ENCODE measurements around the gene SPG7. TPM values are rescaled to one million over a fixed set of nuclear protein-coding genes. Genes with fewer than 3 reads are reported as not detected.

Gene SPG7
- total and polyA plus RNA-seq, 2 donors (not counting 1 experiment from before 2014, with no cell fraction given): 35.1 to 107 TPM

GRCh38 chr16:89481356-89481955, 26.7 kb upstream of the SPG7 start:
- Histone ChIP-seq H2AFZ (ENCODE audit: low read length) (no peak overlapping the region), H3K9me3 (ENCODE audit: control insufficient read depth, insufficient read depth, low read depth, low read length) (no peaks in the 10 kb centered on the region), H3K79me2 (ENCODE audit: control insufficient read depth, insufficient read depth, low read length) (peaks cover 97% of the 10 kb centered on the region), H3K27ac (ENCODE audit: insufficient read depth, low read length) (no peak overlapping the region), H3K9ac (ENCODE audit: insufficient read depth, low read length) (no peak overlapping the region), H4K20me1 (ENCODE audit: control insufficient read depth, extremely low read depth, insufficient read depth, low read length) (peaks cover 7% of the 10 kb centered on the region), H3K4me3 (replicated peaks in 1 of 4; ENCODE audit: control extremely low read depth in 1 of 4, insufficient read depth in 1 of 4, low read depth in 3 of 4, low read length in 4 of 4) (no peak overlapping the region), H3K4me1 (ENCODE audit: control insufficient read depth, extremely low read depth, insufficient read depth, low read length) (peaks cover 14% of the 10 kb centered on the region), H3K36me3 (ENCODE audit: control insufficient read depth, insufficient read depth, low read length) (no peaks in the 10 kb centered on the region), H3K4me2 (ENCODE audit: extremely low read depth, insufficient read depth, low read length) (no peak overlapping the region), H3K27me3 (ENCODE audit: control insufficient read depth, insufficient read depth, low read length) (no peaks in the 10 kb centered on the region)
- no peak for TF ChIP-seq EZH2 (IDR thresholded peaks at IDR 0.05; ENCODE audit: low read length, missing control alignments)
- no peak for TF ChIP-seq CTCF (conservative IDR thresholded peaks at IDR 0.05 in 1 of 2, IDR thresholded peaks at IDR 0.05 in 1 of 2; ENCODE audit: low read depth in 1 of 2, low read length in 2 of 2)
- no peak for DNase-seq (ENCODE audit: low read depth in 2 of 2)

DNA sequence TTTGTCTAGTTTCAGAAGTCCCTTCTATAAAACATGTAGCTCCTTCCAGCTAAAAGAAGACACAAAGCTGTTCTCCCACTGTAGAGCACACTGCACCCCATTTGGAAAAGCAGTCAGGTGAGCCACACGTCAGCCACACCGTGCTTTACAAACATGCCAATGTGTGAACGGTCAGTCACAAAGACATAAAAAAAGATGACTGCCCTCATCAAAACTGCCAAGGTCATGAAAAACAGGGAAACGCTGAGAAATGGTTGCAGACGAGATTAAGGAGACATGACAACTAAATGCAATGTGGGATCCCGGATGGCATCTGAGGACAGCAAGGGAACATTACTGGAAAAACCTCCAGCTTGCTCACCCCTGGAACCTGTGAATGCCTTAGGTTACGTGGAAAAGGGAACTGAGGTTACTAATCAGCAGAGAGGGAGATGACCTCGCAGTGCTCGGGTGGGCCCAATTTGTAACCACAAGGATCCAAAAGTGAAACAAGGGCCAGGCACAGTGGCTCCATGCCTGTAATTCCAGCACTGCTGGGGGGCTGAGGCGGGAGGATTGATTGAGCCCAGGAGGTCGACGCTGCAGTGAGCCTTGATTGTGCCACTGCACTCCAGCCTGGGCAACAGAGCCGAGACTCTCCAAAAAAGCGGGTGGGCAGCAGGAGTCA, 25.9 kb upstream of the SPG7 start:
- Histone ChIP-seq H3K4me2 (ENCODE audit: extremely low read depth, insufficient read depth, low read length) (peak overlapping the region; percentile 33), H4K20me1 (ENCODE audit: control insufficient read depth, extremely low read depth, insufficient read depth, low read length) (peaks cover 7% of the 10 kb centered on the region), H3K27ac (ENCODE audit: insufficient read depth, low read length) (no peak overlapping the region), H3K9me3 (ENCODE audit: control insufficient read depth, insufficient read depth, low read depth, low read length) (no peaks in the 10 kb centered on the region), H3K4me1 (ENCODE audit: control insufficient read depth, extremely low read depth, insufficient read depth, low read length) (peaks cover 14% of the 10 kb centered on the region), H3K27me3 (ENCODE audit: control insufficient read depth, insufficient read depth, low read length) (no peaks in the 10 kb centered on the region), H3K4me3 (replicated peaks in 1 of 4; ENCODE audit: control extremely low read depth in 1 of 4, insufficient read depth in 1 of 4, low read depth in 3 of 4, low read length in 4 of 4) (no peak overlapping the region), H3K9ac (ENCODE audit: insufficient read depth, low read length) (no peak overlapping the region), H3K36me3 (ENCODE audit: control insufficient read depth, insufficient read depth, low read length) (no peaks in the 10 kb centered on the region), H2AFZ (ENCODE audit: low read length) (no peak overlapping the region), H3K79me2 (ENCODE audit: control insufficient read depth, insufficient read depth, low read length) (peaks cover 97% of the 10 kb centered on the region)
- TF ChIP-seq EZH2 (IDR thresholded peaks at IDR 0.05; ENCODE audit: low read length, missing control alignments): no peak
- no peak for TF ChIP-seq CTCF (conservative IDR thresholded peaks at IDR 0.05 in 1 of 2, IDR thresholded peaks at IDR 0.05 in 1 of 2; ENCODE audit: low read depth in 1 of 2, low read length in 2 of 2)
- DNase-seq (ENCODE audit: low read depth in 2 of 2): no peak

- peak overlapping the region; percentile 10 for H3K27ac ChIP-seq (ENCODE audit: insufficient read depth, low read length)
- no peak for DNase-seq (ENCODE audit: low read depth in 2 of 2)
- TF ChIP-seq EZH2 (IDR thresholded peaks at IDR 0.05; ENCODE audit: low read length, missing control alignments) (no peak), CTCF (conservative IDR thresholded peaks at IDR 0.05 in 1 of 2, IDR thresholded peaks at IDR 0.05 in 1 of 2; ENCODE audit: low read depth in 1 of 2, low read length in 2 of 2) (no peak)
Measured at GRCh38 chr16:89482817-89483205, 25.4 kb upstream of the SPG7 start.

More at GRCh38 chr16:89482817-89483205, 25.4 kb upstream of the SPG7 start:
- Histone ChIP-seq H4K20me1 (ENCODE audit: control insufficient read depth, extremely low read depth, insufficient read depth, low read length) (peaks cover 9% of the 10 kb centered on the region), H3K79me2 (ENCODE audit: control insufficient read depth, insufficient read depth, low read length) (peaks cover 97% of the 10 kb centered on the region), H3K9me3 (ENCODE audit: control insufficient read depth, insufficient read depth, low read depth, low read length) (no peaks in the 10 kb centered on the region), H3K4me3 (replicated peaks in 1 of 4; ENCODE audit: control extremely low read depth in 1 of 4, insufficient read depth in 1 of 4, low read depth in 3 of 4, low read length in 4 of 4) (no peak overlapping the region), H3K27me3 (ENCODE audit: control insufficient read depth, insufficient read depth, low read length) (no peaks in the 10 kb centered on the region), H3K4me1 (ENCODE audit: control insufficient read depth, extremely low read depth, insufficient read depth, low read length) (peaks cover 14% of the 10 kb centered on the region), H2AFZ (ENCODE audit: low read length) (no peak overlapping the region), H3K9ac (ENCODE audit: insufficient read depth, low read length) (no peak overlapping the region), H3K4me2 (ENCODE audit: extremely low read depth, insufficient read depth, low read length) (no peak overlapping the region), H3K36me3 (ENCODE audit: control insufficient read depth, insufficient read depth, low read length) (no peaks in the 10 kb centered on the region)
